Colon (tissue), 2 donors: ENCODE data around the gene COL15A1.
"Not testable (repeated sequence)": the region's sequence is repeated elsewhere in the genome, so short reads cannot be mapped to it uniquely, and the experiment has no call there.

Experiments
- FAIRE-seq: peaks from 2 replicates; lab custom pipeline; 2012; peaks lifted over from hg19 to GRCh38; lab: Jason Lieb, UNC
- donor health status: control.
- donor health status: control.

Gene COL15A1

DNA sequence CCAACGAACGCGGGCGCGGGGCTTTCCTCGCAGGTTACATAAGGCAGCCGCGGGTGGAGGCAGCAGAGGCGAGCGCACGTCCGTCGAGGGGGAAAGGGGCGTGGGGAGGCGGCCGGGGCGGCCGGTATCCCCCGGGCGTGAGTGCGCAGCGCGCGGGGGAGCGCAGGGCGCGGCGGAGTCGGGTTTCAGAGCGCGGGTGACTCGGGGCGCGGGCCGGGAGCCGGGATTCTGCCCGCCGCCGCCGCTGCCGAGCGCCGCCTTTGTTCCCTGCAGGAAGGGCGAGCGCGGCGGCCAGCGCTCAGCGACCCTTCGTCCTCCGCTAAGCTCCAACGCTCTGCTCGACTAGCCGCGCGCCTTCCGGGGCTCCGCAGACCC is at the start of gene COL15A1:
Gene COL15A1, plus strand, starts transcription at position 226 of the 375 bp plus-strand sequence. CDS start 155 bp downstream, outside the sequence.
- no peak for FAIRE-seq

DNA sequence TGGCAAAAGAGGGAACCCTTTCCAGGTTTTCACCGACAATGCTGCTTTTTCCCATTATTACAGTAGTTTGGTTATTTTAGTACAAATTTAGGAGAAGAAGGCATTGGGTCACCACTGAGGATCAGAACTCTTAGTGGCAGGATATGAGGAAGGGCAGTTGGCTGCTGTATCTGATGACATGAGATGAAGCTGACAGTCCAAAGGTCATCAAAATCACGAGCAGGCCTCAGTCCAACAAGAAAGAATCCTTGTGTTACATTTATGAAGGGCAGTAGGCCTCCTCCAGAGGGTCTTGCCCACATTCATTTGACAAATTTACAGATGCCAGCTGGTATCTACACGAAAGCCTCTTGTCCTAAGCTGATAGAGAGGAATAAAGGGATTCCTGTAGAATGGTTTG is 49.5 kb upstream of the COL15A1 start:
- FAIRE-seq, result no peak

DNA sequence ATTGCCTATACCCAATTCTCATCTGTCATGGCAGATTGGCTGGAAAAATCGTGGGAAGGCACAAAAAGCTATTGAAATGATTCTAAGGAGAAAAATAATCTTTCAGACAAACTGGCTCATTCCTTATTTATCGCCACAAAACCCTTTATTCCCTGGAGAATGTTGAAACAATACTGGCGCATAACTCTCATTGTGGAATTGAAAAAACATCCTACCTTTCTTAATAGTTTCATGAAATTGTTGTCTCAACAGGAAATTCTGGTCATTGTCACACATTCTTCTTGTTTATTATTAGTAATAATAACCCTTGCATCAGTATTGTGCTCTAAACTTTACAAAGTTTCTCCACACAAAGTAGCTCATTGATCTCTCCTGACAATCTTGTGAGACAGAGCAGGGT is 48.9 kb upstream of the COL15A1 start:
- FAIRE-seq, result no peak

DNA sequence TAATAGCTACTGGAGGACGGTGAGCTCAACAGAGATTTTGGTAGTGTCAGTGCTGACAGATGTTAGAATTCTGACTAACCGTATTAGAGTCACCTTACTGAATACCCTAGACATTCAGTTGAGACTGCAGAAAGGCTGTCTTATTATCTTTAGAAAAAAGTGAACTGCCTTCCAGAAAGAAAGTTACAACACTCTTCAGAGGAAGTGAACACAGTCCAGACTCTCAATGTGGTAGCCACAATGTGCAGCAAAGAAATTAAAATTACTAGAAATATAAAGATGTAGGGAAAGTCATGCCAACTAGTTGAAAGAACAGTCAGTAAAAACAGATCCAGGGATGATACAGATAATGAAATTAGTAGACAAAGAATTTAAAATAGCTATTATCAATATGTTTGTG is 47.1 kb upstream of the COL15A1 start:
- FAIRE-seq, result no peak

DNA sequence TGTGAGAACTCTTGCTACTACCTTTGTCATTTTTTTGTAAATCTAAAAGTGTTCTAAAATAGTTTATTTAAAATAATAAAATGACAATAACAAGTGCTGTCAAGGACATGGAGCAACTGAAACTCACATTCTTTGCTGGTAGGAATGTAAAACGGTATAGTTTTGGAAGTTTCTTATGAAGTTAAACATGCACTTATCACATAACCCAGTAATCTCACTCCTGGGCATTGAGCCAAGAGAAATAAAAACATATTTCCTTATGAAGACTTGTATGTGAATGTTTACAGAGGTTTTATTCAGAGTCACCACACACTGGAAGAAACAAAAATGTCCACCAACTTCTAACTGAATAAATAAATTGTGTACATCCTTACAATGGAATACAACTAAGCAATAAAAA is 46.0 kb upstream of the COL15A1 start:
- no peak for FAIRE-seq

DNA sequence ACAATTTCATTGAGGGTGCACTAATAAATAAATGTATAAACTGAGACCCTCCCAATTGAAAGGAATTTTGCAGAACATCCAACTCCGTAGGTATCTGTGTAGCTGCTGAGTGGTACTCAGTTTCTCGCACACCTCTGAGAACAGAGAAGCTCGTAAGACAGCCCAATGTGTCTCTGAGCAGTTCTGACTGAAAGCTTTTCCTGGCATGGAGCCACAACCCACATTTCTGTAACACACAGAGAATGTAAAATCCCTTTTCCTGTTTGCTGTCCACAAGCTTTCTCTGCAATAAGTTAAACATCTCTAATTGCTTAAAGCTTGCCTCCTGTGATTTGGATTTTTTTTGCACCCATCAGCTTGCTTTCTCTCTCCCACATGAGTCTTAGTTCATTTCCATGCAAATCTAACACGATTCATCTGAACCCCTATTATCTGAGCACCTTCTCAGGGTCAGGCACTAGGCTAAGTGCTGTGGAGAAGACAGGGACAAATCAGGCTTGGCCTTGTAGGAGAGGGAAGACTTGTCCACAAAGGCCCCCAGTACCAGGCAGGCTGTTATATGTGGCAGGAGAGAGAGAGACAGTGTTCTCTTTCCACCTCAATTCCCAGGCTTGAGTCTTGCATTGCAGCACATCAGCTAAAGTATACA is 44.2 kb upstream of the COL15A1 start:
- no peak for FAIRE-seq

DNA sequence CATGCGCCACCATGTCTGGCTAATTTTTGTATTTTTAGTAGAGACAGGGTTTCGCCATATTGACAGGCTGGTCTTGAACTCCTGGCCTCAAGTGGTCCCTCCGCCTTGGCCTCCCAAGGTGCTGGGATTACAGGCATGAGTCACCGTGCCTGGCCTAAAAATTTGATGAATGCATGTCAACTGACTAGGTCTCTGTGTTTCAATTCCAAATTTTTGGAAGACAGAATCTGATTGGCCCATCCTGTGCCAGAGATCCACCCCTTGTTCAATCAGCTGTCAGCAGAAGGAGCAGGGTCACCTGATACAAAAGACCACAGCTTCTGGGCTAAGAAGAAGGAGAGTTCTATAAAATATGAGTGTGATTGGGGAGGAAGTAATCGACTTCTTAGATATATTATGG is 43.5 kb upstream of the COL15A1 start:
- FAIRE-seq, result no peak

DNA sequence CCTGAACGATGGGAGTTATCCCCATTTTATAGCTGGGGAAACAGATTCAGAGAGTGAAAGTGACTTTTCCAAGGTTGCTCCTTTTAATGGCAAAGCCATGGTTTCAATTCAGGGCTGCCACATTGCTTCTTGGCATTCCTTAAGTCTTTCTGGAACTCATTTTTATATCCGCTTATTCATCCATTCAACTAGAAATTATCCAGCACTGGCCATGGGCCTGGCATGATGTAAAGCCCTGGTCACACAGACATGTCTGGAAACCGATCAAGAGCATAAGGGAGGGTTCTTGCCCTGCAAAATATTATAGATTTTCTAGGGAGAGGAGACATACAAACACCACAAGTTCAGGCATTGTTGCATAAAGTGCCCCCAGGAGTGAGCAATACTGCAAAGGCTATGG is 43.0 kb upstream of the COL15A1 start:
- FAIRE-seq, result no peak

DNA sequence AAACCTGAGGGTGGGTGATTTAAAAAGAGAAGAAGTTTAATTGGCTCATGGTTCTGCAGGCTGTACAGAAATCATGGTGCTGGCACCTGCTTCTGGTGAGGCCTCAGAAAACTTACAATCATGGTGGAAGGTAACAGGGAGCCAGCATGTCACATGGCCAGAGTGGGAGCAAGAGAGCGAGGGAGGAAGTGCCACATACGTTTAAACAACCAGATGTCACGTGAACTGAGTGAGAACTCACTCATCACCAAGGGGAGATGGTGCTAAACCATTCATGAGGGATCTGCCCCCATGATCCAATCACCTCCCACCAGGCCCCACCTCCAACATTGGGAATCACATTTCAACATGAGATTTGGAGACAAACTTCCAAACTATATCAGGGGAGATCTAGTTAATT is 41.9 kb upstream of the COL15A1 start:
- not testable (repeated sequence) for FAIRE-seq

DNA sequence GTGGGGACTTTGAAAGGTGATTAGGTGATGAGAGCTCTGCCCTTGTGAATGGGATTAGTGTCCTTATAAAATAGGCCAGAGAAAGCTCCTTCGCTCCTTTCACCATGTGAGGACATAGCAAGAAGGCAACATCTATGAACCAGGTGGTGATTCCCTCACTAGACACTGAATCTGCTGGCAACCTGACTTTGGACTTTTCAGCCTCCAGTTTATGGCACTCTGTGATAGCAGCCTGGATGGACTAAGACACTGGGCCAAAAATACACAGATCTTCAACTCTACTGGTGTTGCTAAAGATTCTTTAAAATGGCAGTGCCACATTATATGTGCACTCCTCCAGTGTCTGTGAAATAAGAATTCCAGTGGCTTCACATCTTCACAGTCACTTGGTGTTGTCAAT is 41.2 kb upstream of the COL15A1 start:
- FAIRE-seq, result no peak

DNA sequence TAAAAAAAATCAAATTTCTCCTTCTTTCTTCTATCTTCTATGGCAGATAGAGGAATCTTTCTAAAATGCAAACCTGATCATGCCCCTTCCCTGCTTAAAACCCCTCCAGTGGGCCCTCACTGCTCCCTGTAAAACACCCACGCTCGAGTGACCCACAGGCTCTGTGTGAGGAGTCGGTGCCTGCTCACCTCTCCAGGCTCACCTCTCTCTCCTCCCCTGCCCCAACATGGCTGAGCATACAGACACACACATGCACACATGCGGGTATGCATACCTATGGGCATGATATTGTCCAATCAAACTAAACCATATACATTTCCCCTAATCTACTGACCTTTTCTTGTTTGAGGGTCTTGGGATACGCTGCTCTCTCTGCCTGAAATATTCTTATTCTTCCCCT is 40.8 kb upstream of the COL15A1 start:
- no peak for FAIRE-seq

DNA sequence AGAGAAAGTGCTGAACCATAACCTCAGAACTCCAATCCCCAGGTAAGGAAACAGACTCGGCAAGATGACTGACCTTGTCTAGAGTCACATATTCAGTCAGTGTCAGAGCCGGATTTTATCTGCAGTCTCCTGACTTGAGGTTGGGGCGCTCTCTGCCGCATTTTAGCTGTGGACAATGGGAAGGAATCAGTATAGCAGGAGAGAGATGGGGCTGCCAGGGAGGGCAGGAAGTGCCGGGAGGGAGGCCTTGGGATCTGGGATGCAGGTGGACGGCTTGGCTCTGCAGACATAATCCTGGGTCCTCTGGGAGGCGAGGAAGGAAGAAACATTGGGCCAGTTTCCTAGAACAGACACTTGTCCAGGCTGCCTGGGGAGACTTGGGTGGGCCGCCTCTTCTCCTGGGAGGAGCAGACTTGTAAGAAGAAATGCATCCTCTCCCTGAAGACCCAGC is 39.7 kb upstream of the COL15A1 start:
- FAIRE-seq, result no peak

DNA sequence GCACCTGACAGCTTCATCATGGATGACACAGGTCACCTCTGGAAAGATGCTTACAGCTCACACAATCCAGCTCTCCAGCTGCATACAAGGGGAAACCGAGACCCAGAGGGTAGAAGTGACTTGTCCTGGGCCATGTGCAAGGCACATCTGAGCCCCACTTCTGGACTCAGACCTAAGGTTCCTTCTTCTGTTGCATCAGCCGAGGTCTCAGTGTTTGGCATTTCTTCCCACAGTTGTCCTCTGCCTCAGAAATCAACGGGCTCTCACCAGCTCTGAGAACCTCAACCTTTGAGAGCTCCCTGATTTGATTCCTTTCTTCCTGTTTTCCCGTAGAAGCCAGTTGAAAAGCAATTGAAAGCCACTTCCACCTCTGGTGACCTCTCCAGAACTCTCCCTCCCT is 38.7 kb upstream of the COL15A1 start:
- FAIRE-seq, result no peak

DNA sequence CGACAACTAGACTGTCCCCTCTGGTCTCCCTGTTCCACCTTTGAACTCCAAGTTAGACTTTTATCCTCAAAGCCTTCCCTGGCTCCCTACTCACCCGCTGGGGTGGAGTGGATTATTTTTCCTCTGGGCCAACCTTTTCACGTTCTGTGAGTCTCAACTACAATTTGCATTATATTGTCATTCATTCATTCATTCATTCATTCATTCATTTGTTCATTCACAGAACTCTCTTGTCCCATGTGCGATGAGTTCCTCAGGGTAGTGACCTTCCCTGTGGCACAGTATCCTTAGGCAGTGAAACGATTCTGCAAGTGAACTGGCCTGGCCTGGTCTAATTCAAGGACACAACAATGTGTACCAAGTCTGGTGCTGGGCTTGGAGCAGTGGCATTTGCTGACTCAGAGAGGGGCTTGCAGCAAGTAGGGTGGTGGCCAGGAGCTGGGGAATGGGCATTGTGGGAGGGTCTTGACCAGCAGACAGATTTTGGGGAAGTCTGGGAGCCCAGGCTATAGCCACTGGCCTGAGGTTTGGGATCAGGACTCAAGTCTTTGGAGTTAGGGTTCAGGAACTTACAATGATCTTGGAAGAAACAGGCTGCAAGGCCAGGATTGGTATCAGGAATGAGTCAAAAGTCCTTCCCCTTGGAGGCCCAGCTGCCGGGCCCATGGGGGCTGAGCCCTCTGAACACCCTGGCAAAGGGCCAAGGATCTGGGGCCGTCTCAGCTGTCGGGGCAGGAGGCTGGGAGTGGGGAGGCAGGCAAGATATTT is 37.2 kb upstream of the COL15A1 start:
- no peak for FAIRE-seq

DNA sequence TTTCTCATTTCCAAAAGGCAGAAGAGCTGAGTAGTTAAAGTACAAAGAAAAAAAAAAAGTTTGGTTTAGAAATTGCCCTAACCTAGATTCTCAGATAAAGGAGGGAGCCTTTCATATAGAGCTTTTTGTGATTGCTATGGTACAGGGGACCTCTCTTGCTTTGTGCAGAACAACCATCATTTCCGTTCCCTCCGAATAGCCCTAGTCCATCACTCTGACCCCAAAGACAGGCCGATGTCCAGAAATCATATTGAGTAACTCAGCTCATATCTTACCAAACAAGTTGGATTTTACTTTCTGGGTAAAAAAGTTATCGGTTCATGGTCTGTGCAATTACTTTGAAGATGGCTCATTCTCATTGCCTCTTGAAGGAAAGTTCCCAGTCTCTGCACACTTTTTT is 36.7 kb upstream of the COL15A1 start:
- FAIRE-seq, result no peak

DNA sequence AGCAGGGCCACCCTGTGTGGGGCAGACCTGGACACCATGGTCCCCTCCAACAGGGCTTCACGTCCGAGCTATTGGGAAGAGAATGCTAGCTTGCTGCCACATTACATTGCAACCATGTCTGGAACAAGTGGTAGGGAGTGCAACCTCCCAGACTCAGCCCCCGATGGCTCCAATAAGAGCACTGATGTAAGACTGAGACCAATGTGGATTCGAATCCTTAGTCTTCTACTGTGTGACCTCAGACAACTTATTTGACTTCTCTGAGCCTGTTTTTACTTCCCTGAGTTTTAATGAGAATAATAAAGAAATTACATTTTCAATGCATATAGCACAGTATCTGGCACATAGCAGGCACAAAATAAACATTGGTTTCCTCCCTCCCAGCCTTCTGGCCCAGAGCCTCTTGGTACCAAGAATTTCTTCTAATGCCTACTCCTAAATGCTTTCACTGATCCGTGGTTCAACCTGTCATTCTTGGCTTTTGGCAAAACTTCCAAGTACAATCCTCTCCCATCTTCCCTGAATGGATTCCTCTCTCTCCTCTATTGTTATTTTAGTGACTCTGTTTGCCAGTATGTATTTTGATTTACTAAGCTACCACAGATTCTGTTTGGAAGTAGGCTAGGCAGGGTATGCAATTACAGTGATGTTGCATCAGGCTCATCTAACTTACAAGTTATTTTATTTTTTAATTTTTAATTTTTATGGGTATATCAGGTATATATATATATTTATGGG is 34.6 kb upstream of the COL15A1 start:
- no peak for FAIRE-seq

DNA sequence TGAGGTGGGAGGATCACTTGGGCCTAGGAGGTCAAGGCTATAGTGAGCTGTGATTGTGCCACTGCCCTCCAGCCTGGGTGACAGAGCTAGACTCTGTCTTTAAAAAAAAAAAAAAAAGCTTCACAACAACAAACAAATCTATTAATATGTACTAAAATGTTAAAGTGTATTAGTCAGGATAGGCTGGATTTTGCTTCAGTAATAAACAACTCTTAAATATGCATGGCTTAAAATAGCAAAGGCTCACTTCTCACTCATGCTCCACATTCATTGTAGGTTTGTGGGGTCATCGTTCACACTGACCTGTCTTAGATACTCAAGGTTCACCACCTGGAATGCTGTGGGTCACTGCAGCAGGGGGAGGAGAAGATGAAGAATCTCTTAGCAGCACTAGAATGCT is 33.8 kb upstream of the COL15A1 start:
- no peak for FAIRE-seq

DNA sequence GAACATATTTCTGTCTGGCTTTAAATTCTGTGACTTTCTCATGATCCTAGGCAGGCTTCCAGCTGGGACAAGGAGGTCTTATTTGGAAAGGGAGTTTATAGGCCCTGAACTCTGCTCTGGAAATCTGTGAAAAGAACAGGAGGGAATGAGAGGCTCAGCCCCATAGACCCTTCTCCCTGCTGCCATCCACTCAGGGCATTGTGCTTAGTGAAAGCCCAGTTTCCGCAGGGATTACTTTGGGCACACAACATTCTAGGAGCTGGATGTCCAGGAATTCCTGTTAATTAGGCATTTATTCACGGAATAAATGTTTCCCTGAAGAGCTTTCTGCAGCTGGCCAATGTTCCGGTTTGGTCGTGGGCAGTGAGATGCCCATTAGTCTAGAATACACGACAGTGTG is 32.7 kb upstream of the COL15A1 start:
- no peak for FAIRE-seq

DNA sequence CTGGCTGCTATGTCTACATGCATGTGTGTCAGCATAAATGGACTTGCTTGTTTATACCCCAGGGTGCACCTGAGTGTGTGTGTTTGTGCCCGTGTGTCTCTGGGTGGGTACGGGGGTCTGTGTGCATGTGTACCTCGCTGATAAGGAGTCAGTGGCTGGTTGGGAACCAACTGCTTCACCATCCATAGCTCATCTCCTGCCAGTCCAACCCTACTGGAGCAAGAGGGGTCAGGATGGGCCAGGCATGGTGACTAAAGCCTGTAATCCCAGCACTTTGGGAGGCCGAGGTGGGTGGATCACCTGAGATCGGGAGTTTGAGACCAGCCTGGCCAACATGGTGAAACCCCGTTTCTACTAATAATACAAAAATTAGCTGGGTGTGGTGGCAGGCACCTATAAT is 32.0 kb upstream of the COL15A1 start:
- not testable (repeated sequence) for FAIRE-seq

DNA sequence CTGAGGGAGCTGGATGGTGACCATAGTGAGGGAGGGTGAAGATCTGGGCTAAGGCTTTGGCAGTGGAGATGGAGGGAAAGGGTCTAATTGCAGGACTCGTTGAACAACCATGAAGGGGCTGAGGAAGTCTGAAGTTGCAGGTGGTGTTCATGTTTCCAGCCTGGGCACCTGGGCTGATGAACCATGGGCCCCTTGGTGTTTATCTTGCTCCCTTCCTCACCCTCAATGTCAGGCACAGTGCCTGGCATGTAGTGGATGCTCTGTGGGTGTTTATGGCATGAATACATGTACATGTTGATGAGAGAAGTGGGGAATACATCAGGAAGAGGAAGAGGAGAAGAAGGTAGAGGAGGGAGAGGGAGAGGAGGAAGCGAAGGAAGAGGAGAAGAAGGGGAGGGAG is 31.3 kb upstream of the COL15A1 start:
- FAIRE-seq, result no peak

DNA sequence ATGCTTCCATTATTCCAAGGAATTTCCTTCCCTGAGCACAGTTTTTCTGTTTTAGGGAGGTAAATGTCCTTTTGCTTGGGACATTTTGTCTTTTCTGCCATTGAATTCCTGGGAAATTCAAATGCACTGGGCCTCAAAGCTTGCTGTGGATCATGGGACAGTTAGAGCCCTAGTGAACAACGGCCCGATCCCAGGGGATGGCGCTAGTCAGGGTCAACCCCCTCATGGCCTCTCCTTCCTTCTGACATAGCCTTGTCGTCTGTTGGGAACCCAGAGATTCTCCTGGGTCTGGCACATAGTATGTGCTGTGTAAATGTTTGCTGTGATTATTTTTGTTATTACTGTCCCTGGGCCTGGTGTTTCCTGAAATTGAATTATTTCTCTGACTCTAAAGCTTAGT is 30.7 kb upstream of the COL15A1 start:
- no peak for FAIRE-seq

DNA sequence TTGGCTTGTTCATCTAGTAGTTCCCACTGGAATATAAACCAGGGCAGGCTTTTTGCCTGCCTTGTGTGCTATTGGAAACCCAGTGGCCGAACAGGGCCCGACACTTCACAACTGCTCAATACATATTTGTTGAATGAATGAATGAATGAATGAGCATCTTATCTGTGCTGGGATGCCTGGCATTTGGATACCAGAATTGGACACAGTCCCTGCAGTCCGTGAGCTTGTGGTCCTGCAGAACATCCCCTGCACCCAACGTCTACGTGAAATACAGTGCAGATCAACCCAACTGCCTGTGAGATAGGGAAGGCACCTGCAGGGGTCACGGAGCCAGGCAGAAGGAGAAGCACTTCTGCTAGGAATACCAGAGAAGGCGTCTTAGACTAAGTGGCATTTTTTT is 30.0 kb upstream of the COL15A1 start:
- FAIRE-seq, result no peak

DNA sequence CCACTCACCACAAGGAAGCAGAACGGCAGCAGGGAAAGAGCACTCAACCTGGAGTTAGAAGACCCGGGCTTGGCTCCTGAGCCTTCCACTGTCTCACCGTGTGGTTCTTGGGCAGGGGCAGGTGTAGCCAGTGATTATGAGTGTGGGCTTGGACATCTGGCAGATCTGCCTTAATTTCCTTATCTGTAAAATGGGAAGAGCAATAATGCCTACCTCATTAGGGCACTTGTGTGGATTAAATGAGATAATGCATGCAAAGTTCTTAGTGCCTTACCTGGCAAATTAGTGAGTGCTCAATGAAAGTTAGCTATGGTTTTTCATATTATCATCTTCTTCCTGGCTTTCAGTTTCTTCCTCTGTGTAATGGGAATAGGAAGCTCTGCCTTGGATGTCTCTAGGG is 28.1 kb upstream of the COL15A1 start:
- FAIRE-seq, result no peak
